IMR-90 (cell line): ENCODE measurements around the gene MMS19. TPM values are rescaled to one million over a fixed set of nuclear protein-coding genes. Genes with fewer than 3 reads are reported as not detected.

Experiments used
- ATAC-seq: fragments of 200-7000 bp; cut with Tn5 transposase; 2 replicates; pipeline ENCODE4 v1.9.1; 2020; ENCODE audit warnings: low read depth, mild to moderate bottlenecking, moderate library complexity
- BruUV-seq: library from RNA; stranded (reverse); fragments of 400-500 nt; replicated peaks from 2 replicates; lab custom pipeline; 2021; lab: Mats Ljungman, UMichigan
- CTCF ChIA-PET: fragments of 300-600 bp; formaldehyde crosslinking; extraction: SDS; loops from one replicate; lab custom pipeline; 2021; ENCODE audit warnings: antibody characterized with exemption; lab: Yijun Ruan, JAX
- POLR2A ChIA-PET: fragments of 300-600 bp; sonication (Branson Sonifier 250); formaldehyde crosslinking; loops from one replicate; lab custom pipeline; 2022; ENCODE audit warnings: antibody characterized with exemption; ENCODE audit not compliant: unreplicated experiment; lab: Charles Lee
- DNase-seq: peaks from one replicate; pipeline ENCODE4 v3.0.0; 2013
- H2AFZ ChIP-seq: replicated peaks from 2 replicates; pipeline ENCODE3; 2013; ENCODE audit warnings: low read length, mild to moderate bottlenecking; ENCODE audit not compliant: poor library complexity
- H2AK5ac ChIP-seq: 2 replicates; pipeline ENCODE4 v1.6.1; 2013; ENCODE audit warnings: low read depth, low read length, inconsistent platforms
- H2AK9ac ChIP-seq: replicated peaks from 2 replicates; pipeline ENCODE3; 2013; ENCODE audit warnings: mild to moderate bottlenecking, low read depth, low read length, moderate library complexity; ENCODE audit not compliant: poor library complexity
- H2BK120ac ChIP-seq: 2 replicates; pipeline ENCODE4 v1.6.1; 2013; ENCODE audit warnings: low read depth, low read length, inconsistent platforms
- H2BK15ac ChIP-seq: 3 replicates; pipeline ENCODE4 v1.6.1; 2013; ENCODE audit warnings: low read depth, low read length, inconsistent platforms
- H2BK20ac ChIP-seq: 2 replicates; pipeline ENCODE4 v1.6.1; 2013; ENCODE audit warnings: low read depth, mild to moderate bottlenecking, inconsistent platforms, low read length, moderate library complexity
- H2BK5ac ChIP-seq: 2 replicates; pipeline ENCODE4 v1.6.1; 2013; ENCODE audit warnings: mild to moderate bottlenecking, low read depth, low read length, inconsistent platforms; ENCODE audit not compliant: poor library complexity, severe bottlenecking
- H3K14ac ChIP-seq: replicated peaks from 2 replicates; pipeline ENCODE4 v1.6.1; 2013; ENCODE audit warnings: low read depth, low read length, inconsistent platforms
- H3K18ac ChIP-seq: 2 replicates; pipeline ENCODE4 v1.6.1; 2013; ENCODE audit warnings: low read depth, low read length, control low read depth
- H3K23ac ChIP-seq: 2 replicates; pipeline ENCODE4 v1.6.1; 2013; ENCODE audit warnings: low read depth, low read length, inconsistent platforms
- H3K27ac ChIP-seq: 2 replicates; pipeline ENCODE4 v1.5.1; 2013; ENCODE audit warnings: mild to moderate bottlenecking, control low read depth, low read length; ENCODE audit not compliant: insufficient read depth
- H3K27me3 ChIP-seq: 2 replicates; pipeline ENCODE4 v1.6.1; 2013; ENCODE audit warnings: low read length; ENCODE audit not compliant: control insufficient read depth, insufficient read depth
- H3K36me3 ChIP-seq: 2 replicates; pipeline ENCODE4 v1.6.1; 2013; ENCODE audit warnings: low read length, mixed read lengths; ENCODE audit not compliant: control insufficient read depth, insufficient read depth
- H3K4ac ChIP-seq: 2 replicates; pipeline ENCODE4 v1.6.1; 2013; ENCODE audit warnings: low read depth, low read length, inconsistent platforms
- H3K4me1 ChIP-seq: 2 replicates; pipeline ENCODE4 v1.6.1; 2013; ENCODE audit warnings: low read length, mixed read lengths; ENCODE audit not compliant: control insufficient read depth, insufficient read depth
- H3K4me2 ChIP-seq: 2 replicates; pipeline ENCODE4 v1.6.1; 2013; ENCODE audit warnings: low read depth, mild to moderate bottlenecking, control low read depth, low read length, moderate library complexity
- H3K4me3 ChIP-seq: 2 replicates; pipeline ENCODE4 v1.5.1; 2013; ENCODE audit warnings: low read depth, mild to moderate bottlenecking, control low read depth, low read length, moderate library complexity; ENCODE audit not compliant: insufficient read depth
- H3K56ac ChIP-seq: 2 replicates; pipeline ENCODE4 v1.6.1; 2013; ENCODE audit warnings: low read length, inconsistent platforms; ENCODE audit not compliant: insufficient read depth; ENCODE audit errors: extremely low read depth
- H3K79me1 ChIP-seq, 2 experiments: 2 replicates each; pipeline ENCODE4 v1.6.1; 2013; ENCODE audit warnings: low read length in 2 of 2, inconsistent platforms in 1 of 2, low read depth in 1 of 2
- H3K9ac ChIP-seq: 2 replicates; pipeline ENCODE4 v1.6.1; 2013; ENCODE audit warnings: low read depth, low read length, control low read depth
- H3K9me1 ChIP-seq: 2 replicates; pipeline ENCODE4 v1.6.1; 2013; ENCODE audit warnings: low read length, inconsistent platforms; ENCODE audit not compliant: insufficient read depth
- H3K9me3 ChIP-seq: 2 replicates; pipeline ENCODE4 v1.6.1; 2013; ENCODE audit warnings: low read length; ENCODE audit not compliant: control insufficient read depth, insufficient read depth
- H4K20me1 ChIP-seq: 2 replicates; pipeline ENCODE4 v1.6.1; 2013; ENCODE audit warnings: low read length, inconsistent platforms; ENCODE audit not compliant: insufficient read depth
- H4K5ac ChIP-seq: 2 replicates; pipeline ENCODE4 v1.6.1; 2013; ENCODE audit warnings: mild to moderate bottlenecking, low read depth, low read length, control low read depth
- H4K8ac ChIP-seq, 2 experiments: 2 replicates each; pipeline ENCODE4 v1.6.1; 2013; ENCODE audit warnings: low read depth in 2 of 2, low read length in 2 of 2, control low read depth in 1 of 2, inconsistent platforms in 1 of 2
- H4K91ac ChIP-seq: 2 replicates; pipeline ENCODE4 v1.6.1; 2013; ENCODE audit warnings: low read depth, low read length, inconsistent platforms; ENCODE audit not compliant: insufficient read depth
- FOS ChIP-seq: fragments of 150-350 bp; IDR thresholded peaks from 2 replicates; pipeline ENCODE4 v1.6.1; 2016; ENCODE audit warnings: low read depth, low read length
- MAZ ChIP-seq: IDR thresholded peaks from 2 replicates; pipeline ENCODE4 v1.6.1; 2012; ENCODE audit warnings: low read depth, mild to moderate bottlenecking, low read length, improper control_type of control experiment, moderate library complexity, borderline replicate concordance
- NFE2L2 ChIP-seq: fragments of 150-350 bp; IDR thresholded peaks from 2 replicates; pipeline ENCODE4 v1.6.1; 2016; ENCODE audit warnings: low read depth, mild to moderate bottlenecking, low read length
- WGBS, 2 experiments: methylation state at CpG; one replicate each; pipeline versions ENCODE4 v1.1.5 to v1.1.7; 2013; ENCODE audit warnings: missing lambda C conversion rate in 2 of 2; ENCODE audit not compliant: insufficient read length in 1 of 2; ENCODE audit errors: extremely low coverage in 2 of 2; 5-methylcytosine and 5-hydroxymethylcytosine counted together
- dilution Hi-C: fragments of 300-500 bp; cut with HindIII; formaldehyde crosslinking; loops from one replicate; pipeline ENCODE4 v1.14.3; 2018; ENCODE audit warnings: low sequenced_read_pairs; ENCODE audit not compliant: unreplicated experiment
- in situ Hi-C: fragments of 300-500 bp; cut with MboI; formaldehyde crosslinking; loops from 3 replicates; pipeline ENCODE4 v1.14.3; 2019; ENCODE audit warnings: low sequenced_read_pairs, inconsistent platforms, mixed read lengths
- intact Hi-C: fragments of 100-400 bp; cut with micrococcal nuclease; formaldehyde crosslinking; loops from 2 replicates; pipeline ENCODE4 v1.10.0; 2022
- polyA plus RNA-seq, 3 experiments: library from polyadenylated mRNA; depleted of rRNA; stranded (reverse); fragments of >200 nt; gene quantifications; 2 replicates each; pipeline ENCODE4 v1.2.3, GENCODE V29; 2012; ENCODE audit warnings: low replicate concordance in 1 of 3
- total RNA-seq: library from RNA; depleted of rRNA; stranded (reverse); fragments of >200 nt; gene quantifications from 2 replicates; pipeline ENCODE4 v1.2.3, GENCODE V29; 2012

The MMS19 gene
- total and polyA plus RNA-seq, 2 of the 4 experiments (the other 2 are of a cell fraction) = 70.1 to 72.7 TPM

GRCh38 chr10:97533888-97534287 is 35.7 kb upstream of the MMS19 start:
- no peak for DNase-seq
- CTCF ChIA-PET = interaction anchor here (0.7 kb wide), 1 partner anchor 42 kb away, joined by 4 read pairs; no protein-coding TSS in a partner anchor

More at GRCh38 chr10:97533888-97534287, 35.7 kb upstream of the MMS19 start:
- Histone ChIP-seq H2AK9ac (peak overlapping the region; percentile 63), H4K5ac (no peak overlapping the region), H3K18ac (no peak overlapping the region), H2BK5ac (no peak overlapping the region), H3K9me1 (peaks cover 25% of the 10 kb centered on the region), H2BK20ac (no peak overlapping the region), H3K27me3 (no peaks in the 10 kb centered on the region), H3K4ac (0 out of 2 replicates have a peak overlapping the region, but pooled peaks have one; percentile 6), H3K36me3 (peaks cover 2% of the 10 kb centered on the region; the same call in 1 of the 2 replicates), H3K56ac (no peak overlapping the region), H4K20me1 (peaks cover 29% of the 10 kb centered on the region), H3K14ac (no peak overlapping the region), H2BK15ac (no peak overlapping the region), H3K4me1 (peaks cover 17% of the 10 kb centered on the region), H2BK120ac (no peak overlapping the region), H3K9me3 (no peaks in the 10 kb centered on the region), H3K79me1 (peaks cover 4 to 65% of the 10 kb centered on the region in 2 experiments), H2AK5ac (no peak overlapping the region; the same call in 1 of the 2 replicates), H2AFZ (no peak overlapping the region), H3K9ac (no peak overlapping the region), H3K4me3 (no peak overlapping the region), H3K27ac (no peak overlapping the region), H4K91ac (no peak overlapping the region), H4K8ac (no peak overlapping the region), H3K4me2 (no peak overlapping the region), H3K23ac (no peak overlapping the region)
- WGBS, 2 experiments = 100% methylated on average over 3 of the region's 6 CpGs; no CpG with 5 or more reads in 1 of the 2 experiments
- in situ Hi-C loops = no loop called here
- POLR2A ChIA-PET = interaction anchor here (0.7 kb wide), 1 partner anchor 41 kb away, joined by 4 read pairs; no protein-coding TSS in a partner anchor
- ATAC-seq = no peak
- dilution Hi-C loops = no loop called here
- no TSS peak for BruUV-seq
- TF ChIP-seq FOS (no peak), MAZ (no peak), NFE2L2 (no peak)
- intact Hi-C loops = no loop called here
